ENCODE results near the gene DYNLT1.
"Not testable (repeated sequence)": the region's sequence is repeated elsewhere in the genome, so short reads cannot be mapped to it uniquely, and the experiment has no call there.

DYNLT1 gene

GRCh38 chr6:158620963-158621693 lies 23.4 kb downstream of the DYNLT1 start:
- DNase-seq: no peak

GRCh38 chr6:158619922-158620801 lies 24.4 kb downstream of the DYNLT1 start:
- no peak for DNase-seq

GRCh38 chr6:158618289-158618688 lies 26.3 kb downstream of the DYNLT1 start:
- DNase-seq: not testable (repeated sequence)

- DNase-seq: not testable (repeated sequence)
These were observed 29.9 kb downstream of the DYNLT1 start for GRCh38 chr6:158614606-158615005.

- no peak for DNase-seq
These were observed 32.8 kb downstream of the DYNLT1 start for GRCh38 chr6:158611541-158612370.

- DNase-seq: no peak
These were observed 33.5 kb downstream of the DYNLT1 start for GRCh38 chr6:158611039-158611438.

- DNase-seq: no peak
These were observed 34.1 kb downstream of the DYNLT1 start for GRCh38 chr6:158610319-158610968.

- DNase-seq: no peak
These were observed 34.9 kb downstream of the DYNLT1 start for GRCh38 chr6:158609455-158610155.

- no peak for DNase-seq
These were observed 36.3 kb downstream of the DYNLT1 start for GRCh38 chr6:158608221-158608620.

GRCh38 chr6:158607411-158608170 lies 37.0 kb downstream of the DYNLT1 start:
- DNase-seq: no peak

- no peak for DNase-seq
These were observed 37.6 kb downstream of the DYNLT1 start for GRCh38 chr6:158606935-158607334.

GRCh38 chr6:158606011-158606410 lies 38.5 kb downstream of the DYNLT1 start:
- DNase-seq: not testable (repeated sequence)

- peak; percentile 22 for DNase-seq
These were observed 39.2 kb downstream of the DYNLT1 start for GRCh38 chr6:158605266-158605878.

- DNase-seq: no peak
These were observed 40.5 kb downstream of the DYNLT1 start for GRCh38 chr6:158604048-158604406.

- DNase-seq: no peak
These were observed 41.1 kb downstream of the DYNLT1 start for GRCh38 chr6:158603261-158604047.

GRCh38 chr6:158599635-158600034 lies 44.9 kb downstream of the DYNLT1 start:
- no peak for DNase-seq

- no peak for DNase-seq
These were observed 47.0 kb downstream of the DYNLT1 start for GRCh38 chr6:158597565-158597964.

GRCh38 chr6:158596861-158597260 lies 47.7 kb downstream of the DYNLT1 start:
- DNase-seq: no peak

GRCh38 chr6:158595223-158595622 lies 49.3 kb downstream of the DYNLT1 start:
- DNase-seq: no peak

GRCh38 chr6:158593670-158594069 lies 50.9 kb downstream of the DYNLT1 start:
- no peak for DNase-seq

All from NCI-H2029 (cell line).